Measurements from ENCODE around the gene CD69. TPM values are rescaled to one million over a fixed set of nuclear protein-coding genes. Genes with fewer than 3 reads are reported as not detected.

CD69 gene
- total and polyA plus RNA-seq, 2 donors (not counting 3 experiments of a cell fraction or from before 2014, with no cell fraction given) = 0.49 to 4.4 TPM

- dilution Hi-C loops (cut with MboI; ENCODE audit: extremely low pct_ligation_motif_present, low sequenced_read_pairs) (no loop called here), intact Hi-C loops (cut with micrococcal nuclease) (no loop called here)
- DNase-seq (ENCODE audit: low read depth, low spot score) = no peak
- no TSS peak for BruUV-seq (replicated peaks)
- no peak overlapping the region for H3K4me3 ChIP-seq (replicated peaks in 1 of 3; ENCODE audit: insufficient read depth in 1 of 3, low read depth in 1 of 3, low read length in 3 of 3)
- H3K4me2 ChIP-seq (ENCODE audit: insufficient read depth, low read length) = no peak overlapping the region
- H3K9ac ChIP-seq (replicated peaks; ENCODE audit: extremely low read depth, insufficient read depth, low read length) = no peak overlapping the region
- H3K27ac ChIP-seq (ENCODE audit: insufficient read depth, low read depth, low read length) = no peak overlapping the region
- H2AFZ ChIP-seq (ENCODE audit: low read depth, low read length) = peak overlapping the region; percentile 75
- H3K9me3 ChIP-seq (replicated peaks; ENCODE audit: control insufficient read depth, insufficient read depth, low read length) = no peaks in the 10 kb centered on the region
- H3K9me1 ChIP-seq (replicated peaks; ENCODE audit: control insufficient read depth, extremely low read depth, insufficient read depth, low read length) = no peaks in the 10 kb centered on the region
- H3K4me1 ChIP-seq (ENCODE audit: control insufficient read depth, extremely low read depth, insufficient read depth, low read length) = no peaks in the 10 kb centered on the region
- H3K79me2 ChIP-seq (ENCODE audit: control insufficient read depth, insufficient read depth, low read length) = no peaks in the 10 kb centered on the region
- TF ChIP-seq CTCF (IDR thresholded peaks at IDR 0.05; ENCODE audit: extremely low read depth in 1 of 2, insufficient read depth in 1 of 2, low read depth in 1 of 2, low read length in 2 of 2) (no peak), EZH2 (IDR thresholded peaks at IDR 0.05; ENCODE audit: borderline replicate concordance, low read depth, low read length, severe bottlenecking) (no peak), MYC (IDR thresholded peaks at IDR 0.05; ENCODE audit: low read depth, low read length) (no peak), MAX (IDR thresholded peaks at IDR 0.05; ENCODE audit: insufficient read depth, insufficient read length) (no peak), JUN (IDR thresholded peaks at IDR 0.05; ENCODE audit: borderline replicate concordance, insufficient read depth, insufficient read length, low read depth) (no peak), POLR2AphosphoS5 (IDR thresholded peaks at IDR 0.05; ENCODE audit: insufficient read depth, low read depth, low read length) (no peak), FOS (IDR thresholded peaks at IDR 0.05; ENCODE audit: borderline replicate concordance, insufficient read depth, low read length) (no peak)
- H4K20me1 ChIP-seq (replicated peaks; ENCODE audit: control insufficient read depth, extremely low read depth, insufficient read depth, low read length) = no peaks in the 10 kb centered on the region
- no peaks in the 10 kb centered on the region for H3K27me3 ChIP-seq (ENCODE audit: control insufficient read depth in 2 of 2, insufficient read depth in 2 of 2, low read length in 2 of 2)
- H3K36me3 ChIP-seq (ENCODE audit: control insufficient read depth in 2 of 2, extremely low read depth in 1 of 2, insufficient read depth in 2 of 2, low read length in 2 of 2) = no peaks in the 10 kb centered on the region
- CTCF ChIA-PET = interaction anchor here (1.1 to 7.9 kb wide), 3 partner anchors 9 to 58 kb away, joined by 3 to 62 read pairs (median 4); no protein-coding TSS in a partner anchor
- POLR2A ChIA-PET = no interaction called here
- no peak for FAIRE-seq
These were observed 47.8 kb upstream of the CD69 start for GRCh38 chr12:9808504-9808903.

All from endothelial cell of umbilical vein (primary cell).